Measurements from ENCODE around the gene PECR.

PECR gene

GRCh38 chr2:216056739-216057138 is 24.9 kb downstream of the PECR start:
- TF ChIP-seq CTCF (IDR thresholded peaks at IDR 0.05; ENCODE audit: low read depth, low read length) = no peak
- no peak for DNase-seq (ENCODE audit: extremely low read depth, low read depth)

- DNase-seq (ENCODE audit: extremely low read depth, low read depth) = no peak
- no peak for TF ChIP-seq CTCF (IDR thresholded peaks at IDR 0.05; ENCODE audit: low read depth, low read length)
Measured at GRCh38 chr2:216055680-216056079, 25.9 kb downstream of the PECR start.

GRCh38 chr2:216052420-216052819 is 29.2 kb downstream of the PECR start:
- TF ChIP-seq CTCF (IDR thresholded peaks at IDR 0.05; ENCODE audit: low read depth, low read length) = no peak
- no peak for DNase-seq (ENCODE audit: extremely low read depth, low read depth)

- no peak for TF ChIP-seq CTCF (IDR thresholded peaks at IDR 0.05; ENCODE audit: low read depth, low read length)
- no peak for DNase-seq (ENCODE audit: extremely low read depth, low read depth)
Measured at GRCh38 chr2:216051350-216051749, 30.3 kb downstream of the PECR start.

- no peak for TF ChIP-seq CTCF (IDR thresholded peaks at IDR 0.05; ENCODE audit: low read depth, low read length)
- no peak for DNase-seq (ENCODE audit: extremely low read depth, low read depth)
Measured at GRCh38 chr2:216049452-216049851, 32.2 kb downstream of the PECR start.

- DNase-seq (ENCODE audit: extremely low read depth, low read depth) = no peak
- TF ChIP-seq CTCF (IDR thresholded peaks at IDR 0.05; ENCODE audit: low read depth, low read length) = no peak
Measured at GRCh38 chr2:216047397-216047796, 34.2 kb downstream of the PECR start.

GRCh38 chr2:216044883-216045486 is 36.6 kb downstream of the PECR start:
- no peak for TF ChIP-seq CTCF (IDR thresholded peaks at IDR 0.05; ENCODE audit: low read depth, low read length)
- no peak for DNase-seq (ENCODE audit: extremely low read depth, low read depth)

Measured in AG09319 (cell line).